ENCODE data around the gene ATXN7L1.
"Not testable (repeated sequence)": the region's sequence is repeated elsewhere in the genome, so short reads cannot be mapped to it uniquely, and the experiment has no call there.

ATXN7L1 gene

GRCh38 chr7:105861224-105861623 is 15.2 kb downstream of the ATXN7L1 start:
- DNase-seq (ENCODE audit: low spot score), result no peak

- DNase-seq (ENCODE audit: low spot score), result no peak
Observed at GRCh38 chr7:105860793-105861192, 15.6 kb downstream of the ATXN7L1 start.

- DNase-seq (ENCODE audit: low spot score), result no peak
Observed at GRCh38 chr7:105857009-105857952, 19.1 kb downstream of the ATXN7L1 start.

- no peak for DNase-seq (ENCODE audit: low spot score)
Observed at GRCh38 chr7:105854498-105854897, 21.9 kb downstream of the ATXN7L1 start.

DNA sequence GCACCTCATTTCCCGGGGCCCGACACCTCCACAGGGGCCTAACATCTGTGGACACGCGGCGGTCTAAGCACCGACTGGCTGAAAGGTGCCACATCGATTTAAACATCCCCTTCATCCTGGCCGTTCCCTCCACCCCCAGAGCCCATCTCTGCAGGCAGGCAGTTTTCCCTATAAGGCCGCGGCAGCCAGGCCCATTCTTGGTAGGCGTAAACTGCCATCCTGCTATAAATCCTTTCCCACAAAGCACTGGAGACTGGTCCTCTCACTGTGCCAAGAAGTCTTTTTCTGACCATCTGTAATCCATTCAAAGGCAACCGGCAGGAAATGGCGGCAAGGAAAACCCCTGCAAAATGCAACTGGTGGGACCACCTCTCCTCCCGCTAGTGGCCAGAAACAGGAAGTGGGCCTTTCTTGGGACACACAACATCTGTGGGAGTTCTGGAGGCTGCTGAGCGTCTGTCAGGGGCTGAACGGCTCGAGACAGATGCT is 22.4 kb downstream of the ATXN7L1 start:
- DNase-seq (ENCODE audit: low spot score), result no peak

- DNase-seq (ENCODE audit: low spot score), result no peak
Observed at GRCh38 chr7:105851064-105851463, 25.3 kb downstream of the ATXN7L1 start.

DNA sequence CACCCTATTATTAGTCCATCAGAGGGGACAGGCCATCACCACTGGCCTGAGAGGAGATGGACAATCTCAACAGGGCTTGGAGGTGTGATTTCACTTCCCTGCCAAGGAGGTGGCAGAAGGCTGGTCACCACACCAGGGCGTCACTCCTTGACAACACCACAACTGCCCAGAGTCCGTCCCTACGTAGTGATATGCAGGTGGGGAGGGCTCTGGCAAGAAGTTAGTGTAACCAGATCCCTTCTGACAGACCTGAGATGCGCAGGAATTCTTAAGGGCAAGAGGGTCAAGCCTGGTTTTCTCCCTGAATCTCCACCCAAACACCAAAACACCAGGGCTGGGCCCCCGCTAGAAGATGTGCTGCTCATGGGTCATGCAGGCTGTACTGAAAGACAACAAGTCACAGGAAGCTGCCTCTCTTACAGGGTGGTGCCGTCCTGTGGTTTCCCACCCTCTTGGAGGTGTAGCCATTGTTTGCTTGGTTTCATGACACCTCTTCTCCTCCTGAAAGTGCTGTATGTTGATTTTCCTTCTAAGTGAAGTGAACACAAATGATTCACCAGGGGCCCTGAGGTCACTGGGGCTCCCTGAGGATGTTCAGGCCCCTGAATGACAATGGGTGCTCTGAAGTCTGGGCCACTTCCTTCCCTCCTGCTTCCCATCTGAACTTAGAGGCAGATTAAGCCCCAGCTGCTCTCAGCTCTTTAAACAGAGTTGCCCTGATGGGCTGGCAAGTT is 27.1 kb downstream of the ATXN7L1 start:
- DNase-seq (ENCODE audit: low spot score), result no peak

- no peak for DNase-seq (ENCODE audit: low spot score)
Observed at GRCh38 chr7:105846404-105846803, 30.0 kb downstream of the ATXN7L1 start.

GRCh38 chr7:105844681-105845080 is 31.7 kb downstream of the ATXN7L1 start:
- not testable (repeated sequence) for DNase-seq (ENCODE audit: low spot score)

DNA sequence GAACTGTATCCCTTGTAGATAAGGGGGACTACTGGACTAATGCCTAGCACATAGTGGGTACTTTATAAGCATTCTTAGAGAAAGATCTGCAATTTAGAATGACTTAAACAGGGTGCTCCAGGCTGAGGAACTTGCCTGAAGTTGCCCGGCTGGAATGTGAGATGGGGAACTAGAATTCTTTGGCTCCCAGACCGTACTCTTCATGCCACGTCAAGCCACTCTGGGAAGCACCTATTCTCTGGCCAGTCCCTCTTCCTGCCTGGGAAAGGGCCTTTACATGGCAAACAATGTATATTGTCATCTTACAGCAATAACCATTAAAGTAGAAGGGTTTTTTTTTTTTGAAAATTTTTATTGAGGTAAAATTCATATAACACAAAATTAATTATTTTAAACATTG is 34.5 kb downstream of the ATXN7L1 start:
- DNase-seq (ENCODE audit: low spot score), result no peak

DNA sequence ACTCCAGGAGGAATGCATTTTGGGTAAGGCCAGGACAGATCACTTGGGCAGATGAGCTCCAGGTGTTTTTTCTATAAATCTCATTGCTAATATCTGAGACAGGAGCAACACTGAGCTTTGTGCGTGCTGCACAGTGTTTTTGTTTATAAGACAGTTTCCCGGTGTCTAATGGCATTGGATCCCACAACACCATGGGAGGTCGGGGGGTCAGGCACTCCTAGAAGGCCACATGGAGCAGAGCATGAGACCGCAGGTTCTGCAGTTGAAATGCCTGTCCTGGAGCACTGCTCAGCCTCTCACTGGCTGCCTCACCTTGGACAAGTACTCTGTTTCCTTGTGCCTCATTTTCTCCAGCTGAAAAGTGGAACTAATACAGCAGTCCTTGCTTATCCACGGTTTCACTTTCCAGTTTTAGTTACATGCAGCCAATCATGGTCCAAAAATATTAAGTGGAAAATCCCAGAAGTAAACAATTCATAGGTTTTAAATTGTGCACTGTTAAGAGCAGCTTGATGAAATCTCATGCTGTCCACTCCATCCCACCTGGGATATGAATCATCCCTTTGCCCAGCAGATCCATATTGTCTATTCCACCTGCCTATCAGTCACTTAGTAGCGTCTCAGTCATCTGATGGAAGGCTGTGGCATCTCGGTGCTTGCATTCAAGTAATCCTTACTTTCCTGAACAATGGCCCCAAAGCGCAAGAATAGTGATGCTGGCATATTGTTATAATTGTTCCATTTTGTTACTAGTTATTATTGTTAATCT is 35.2 kb downstream of the ATXN7L1 start:
- DNase-seq (ENCODE audit: low spot score), result no peak

- no peak for DNase-seq (ENCODE audit: low spot score)
Observed at GRCh38 chr7:105839266-105839665, 37.1 kb downstream of the ATXN7L1 start.

DNA sequence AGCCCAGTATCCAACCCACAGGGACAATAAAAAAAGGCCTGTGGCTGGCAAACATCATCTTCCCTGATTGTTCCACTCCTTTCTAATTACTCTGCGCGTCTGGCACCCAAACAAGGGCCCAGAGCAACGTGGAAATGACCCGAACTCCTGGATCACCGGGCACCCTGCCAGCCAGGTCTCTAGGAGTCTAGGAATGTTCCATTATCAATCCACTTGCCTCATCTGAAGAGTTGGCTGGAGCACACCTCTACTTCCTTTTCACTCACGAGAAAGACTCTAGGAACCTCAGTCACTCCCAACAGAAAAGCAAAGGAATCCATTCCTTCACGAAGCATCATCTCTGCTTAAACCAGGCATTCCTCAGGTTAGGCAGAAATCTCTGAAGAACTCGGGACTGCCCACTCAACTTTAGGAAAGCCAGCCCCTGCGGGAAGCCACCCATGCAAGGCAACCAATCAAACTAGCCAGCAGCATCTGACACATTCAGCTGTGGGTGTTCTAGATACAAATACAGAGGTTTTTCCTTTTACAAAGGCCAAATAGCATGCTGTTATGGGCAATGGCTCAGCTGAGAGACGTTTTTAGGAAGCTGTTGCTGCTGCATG is 37.7 kb downstream of the ATXN7L1 start:
- DNase-seq (ENCODE audit: low spot score), result no peak

DNA sequence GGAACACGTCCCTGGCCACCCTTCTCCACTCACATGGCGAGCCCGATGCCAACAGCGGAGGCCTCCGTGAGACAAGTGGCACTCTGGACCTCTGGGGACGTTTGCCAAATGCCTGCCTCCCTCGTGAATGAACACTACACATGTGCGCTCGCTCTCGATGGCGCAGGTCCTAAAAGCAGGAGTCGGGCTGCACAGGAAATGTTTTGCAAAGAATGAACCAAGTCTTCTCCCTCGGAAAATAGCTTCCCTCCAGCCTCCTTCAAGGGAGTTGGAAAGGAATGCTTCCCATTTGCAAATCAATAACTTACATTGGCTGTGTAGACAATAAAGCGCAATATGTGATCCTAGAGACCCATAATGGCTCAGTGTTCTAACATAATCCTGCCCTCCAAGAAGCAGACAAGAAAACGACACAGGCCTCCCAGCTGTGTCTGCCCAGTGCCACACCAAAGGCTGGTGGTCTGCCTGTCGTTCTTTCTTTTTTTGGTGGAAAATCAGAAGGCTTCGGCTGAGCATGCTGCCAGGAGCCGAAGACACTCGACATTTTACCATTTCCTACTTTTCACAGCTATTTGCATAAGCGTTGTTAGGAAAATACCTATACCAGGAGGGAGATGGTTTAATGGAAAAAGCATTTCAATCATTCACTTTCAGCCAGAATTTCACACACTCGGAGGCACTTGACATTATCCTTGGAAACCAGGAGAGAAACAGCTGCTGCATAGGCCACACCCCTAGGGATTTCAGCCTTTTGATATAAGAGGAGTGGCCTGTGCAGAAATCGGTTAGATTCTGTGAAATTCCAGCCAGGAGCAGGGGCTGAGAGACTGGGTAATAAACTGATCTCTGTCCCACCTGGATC is 38.4 kb downstream of the ATXN7L1 start:
- DNase-seq (ENCODE audit: low spot score), result no peak

GRCh38 chr7:105835441-105835840 is 41.0 kb downstream of the ATXN7L1 start:
- DNase-seq (ENCODE audit: low spot score), result no peak

GRCh38 chr7:105831824-105832535 is 44.4 kb downstream of the ATXN7L1 start:
- no peak for DNase-seq (ENCODE audit: low spot score)

- no peak for DNase-seq (ENCODE audit: low spot score)
Observed at GRCh38 chr7:105831302-105831620, 45.1 kb downstream of the ATXN7L1 start.

GRCh38 chr7:105830405-105831301 is 45.7 kb downstream of the ATXN7L1 start:
- DNase-seq (ENCODE audit: low spot score), result no peak

DNA sequence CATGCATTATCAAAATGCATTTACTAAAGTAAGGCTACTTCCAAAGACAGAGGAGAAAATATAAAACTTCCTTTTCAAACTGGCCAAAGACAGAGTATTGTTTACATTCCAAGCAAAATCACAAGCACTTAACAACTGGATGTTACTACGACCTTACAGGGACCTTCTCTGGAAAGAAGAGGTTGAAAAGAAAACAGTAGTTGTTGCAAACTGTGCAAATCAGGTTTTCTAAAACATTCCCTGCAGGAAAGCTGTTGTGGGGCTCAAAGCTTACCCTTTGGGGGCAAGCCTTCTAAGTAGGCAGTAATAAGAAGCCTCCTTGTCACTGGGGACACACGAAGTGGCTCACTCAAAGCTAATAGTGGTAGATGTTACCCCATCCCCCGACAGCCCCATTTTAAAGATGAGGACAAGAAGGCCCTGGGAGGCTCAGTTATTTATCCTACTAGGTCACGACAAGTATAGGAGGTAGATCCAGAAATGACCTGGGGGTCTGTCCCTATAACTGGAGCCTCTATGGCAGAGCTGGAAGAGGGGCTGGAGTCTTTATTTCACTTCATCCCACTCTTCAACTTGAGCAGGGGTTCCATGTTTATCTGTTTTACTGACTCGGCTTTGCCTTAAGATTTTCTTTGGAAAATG is 46.6 kb downstream of the ATXN7L1 start:
- no peak for DNase-seq (ENCODE audit: low spot score)

Measured in left forelimb (tissue), 1 donor.